MCF 10A (cell line): ENCODE results near the gene C16orf78. TPM values are rescaled to one million over a fixed set of nuclear protein-coding genes. Genes with fewer than 3 reads are reported as not detected.

ENCODE experiments used
- BruUV-seq: library from RNA; stranded (reverse); fragments of 400-500 nt; replicated peaks from 2 replicates; lab custom pipeline; 2021; lab: Mats Ljungman, UMichigan
- CTCF ChIA-PET: fragments of 300-600 bp; sonication (Branson Sonifier 250); formaldehyde crosslinking; extraction: SDS; loops from one replicate; lab custom pipeline; 2021; ENCODE audit warnings: antibody characterized with exemption, inconsistent platforms; lab: Yijun Ruan, JAX
- POLR2A ChIA-PET: fragments of 300-600, 350-650 bp; sonication (Branson Sonifier 250); formaldehyde crosslinking; extraction: SDS; loops from one replicate; lab custom pipeline; 2020; ENCODE audit warnings: antibody characterized with exemption, inconsistent platforms; lab: Yijun Ruan, JAX
- DNase-seq: peaks from one replicate; pipeline ENCODE4 v3.0.0-alpha.2; 2018; ENCODE audit not compliant: unreplicated experiment
- H3K27ac Mint-ChIP-seq: one replicate; pipeline ENCODE4 v1.8.0; 2022; ENCODE audit warnings: mild to moderate bottlenecking, low read depth, mixed read lengths; ENCODE audit not compliant: unreplicated experiment
- H3K27me3 Mint-ChIP-seq: one replicate; pipeline ENCODE4 v1.8.0; 2022; ENCODE audit warnings: mixed read lengths; ENCODE audit not compliant: insufficient read depth, unreplicated experiment
- H3K36me3 Mint-ChIP-seq: one replicate; pipeline ENCODE4 v1.8.0; 2022; ENCODE audit warnings: mild to moderate bottlenecking, moderate library complexity, mixed read lengths; ENCODE audit not compliant: insufficient read depth, unreplicated experiment
- H3K4me1 Mint-ChIP-seq: one replicate; pipeline ENCODE4 v1.8.0; 2022; ENCODE audit warnings: mixed read lengths; ENCODE audit not compliant: insufficient read depth, unreplicated experiment
- H3K4me3 Mint-ChIP-seq: one replicate; pipeline ENCODE4 v1.8.0; 2022; ENCODE audit warnings: mild to moderate bottlenecking, moderate library complexity, mixed read lengths; ENCODE audit not compliant: unreplicated experiment
- H3K9me3 Mint-ChIP-seq: one replicate; pipeline ENCODE4 v1.8.0; 2022; ENCODE audit warnings: mixed read lengths; ENCODE audit not compliant: unreplicated experiment
- intact Hi-C: fragments of 100-400 bp; cut with micrococcal nuclease; formaldehyde crosslinking; loops from 2 replicates; pipeline ENCODE4 v1.14.1; 2022
- total RNA-seq: library from RNA; stranded (reverse); gene quantifications from 2 replicates; pipeline ENCODE4 v1.2.3, GENCODE V29; 2022
- TF ChIP-seq, protein P1 (sequence below): fragments of 200-600 bp; IDR thresholded peaks from one replicate; pipeline ENCODE4 v1.8.0; 2022; ENCODE audit warnings: antibody characterized with exemption, mild to moderate bottlenecking; ENCODE audit not compliant: unreplicated experiment

The C16orf78 gene
- total RNA-seq, 1 experiment from 2014 or later: not detected

DNA sequence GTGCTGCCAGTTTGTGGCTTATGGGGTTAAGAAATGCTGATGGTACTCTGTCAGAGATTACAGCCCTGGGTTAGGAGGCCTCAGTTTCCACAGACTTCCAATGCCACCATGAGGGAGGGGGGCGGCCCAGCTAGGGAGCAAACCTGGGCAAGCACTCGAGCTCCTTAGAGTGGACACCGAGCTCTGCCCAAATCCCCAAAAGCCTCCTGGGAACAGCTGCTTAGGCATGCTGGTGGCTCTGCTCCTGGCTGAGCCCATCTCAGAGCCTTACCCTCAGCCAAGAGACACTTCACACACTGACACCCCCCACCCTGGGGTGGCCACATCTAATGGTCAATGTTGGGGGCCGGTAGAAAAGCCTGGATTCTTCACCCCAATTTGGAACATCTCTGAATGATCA is 66.1 kb downstream of the C16orf78 start:
- Mint-ChIP-seq H3K27me3 (peaks cover 75% of the 10 kb centered on the region), H3K27ac (no peak overlapping the region), H3K36me3 (no peaks in the 10 kb centered on the region), H3K9me3 (no peaks in the 10 kb centered on the region), H3K4me3 (no peak overlapping the region), H3K4me1 (no peaks in the 10 kb centered on the region)
- TF ChIP-seq, protein P1, sequence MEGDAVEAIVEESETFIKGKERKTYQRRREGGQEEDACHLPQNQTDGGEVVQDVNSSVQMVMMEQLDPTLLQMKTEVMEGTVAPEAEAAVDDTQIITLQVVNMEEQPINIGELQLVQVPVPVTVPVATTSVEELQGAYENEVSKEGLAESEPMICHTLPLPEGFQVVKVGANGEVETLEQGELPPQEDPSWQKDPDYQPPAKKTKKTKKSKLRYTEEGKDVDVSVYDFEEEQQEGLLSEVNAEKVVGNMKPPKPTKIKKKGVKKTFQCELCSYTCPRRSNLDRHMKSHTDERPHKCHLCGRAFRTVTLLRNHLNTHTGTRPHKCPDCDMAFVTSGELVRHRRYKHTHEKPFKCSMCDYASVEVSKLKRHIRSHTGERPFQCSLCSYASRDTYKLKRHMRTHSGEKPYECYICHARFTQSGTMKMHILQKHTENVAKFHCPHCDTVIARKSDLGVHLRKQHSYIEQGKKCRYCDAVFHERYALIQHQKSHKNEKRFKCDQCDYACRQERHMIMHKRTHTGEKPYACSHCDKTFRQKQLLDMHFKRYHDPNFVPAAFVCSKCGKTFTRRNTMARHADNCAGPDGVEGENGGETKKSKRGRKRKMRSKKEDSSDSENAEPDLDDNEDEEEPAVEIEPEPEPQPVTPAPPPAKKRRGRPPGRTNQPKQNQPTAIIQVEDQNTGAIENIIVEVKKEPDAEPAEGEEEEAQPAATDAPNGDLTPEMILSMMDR: no peak
- POLR2A ChIA-PET: no interaction called here
- no TSS peak for BruUV-seq
- intact Hi-C loops: no loop called here
- DNase-seq: no peak
- CTCF ChIA-PET: interaction anchor here (1.2 kb wide), 1 partner anchor 31 kb away, joined by 6 read pairs; no protein-coding TSS in a partner anchor

DNA sequence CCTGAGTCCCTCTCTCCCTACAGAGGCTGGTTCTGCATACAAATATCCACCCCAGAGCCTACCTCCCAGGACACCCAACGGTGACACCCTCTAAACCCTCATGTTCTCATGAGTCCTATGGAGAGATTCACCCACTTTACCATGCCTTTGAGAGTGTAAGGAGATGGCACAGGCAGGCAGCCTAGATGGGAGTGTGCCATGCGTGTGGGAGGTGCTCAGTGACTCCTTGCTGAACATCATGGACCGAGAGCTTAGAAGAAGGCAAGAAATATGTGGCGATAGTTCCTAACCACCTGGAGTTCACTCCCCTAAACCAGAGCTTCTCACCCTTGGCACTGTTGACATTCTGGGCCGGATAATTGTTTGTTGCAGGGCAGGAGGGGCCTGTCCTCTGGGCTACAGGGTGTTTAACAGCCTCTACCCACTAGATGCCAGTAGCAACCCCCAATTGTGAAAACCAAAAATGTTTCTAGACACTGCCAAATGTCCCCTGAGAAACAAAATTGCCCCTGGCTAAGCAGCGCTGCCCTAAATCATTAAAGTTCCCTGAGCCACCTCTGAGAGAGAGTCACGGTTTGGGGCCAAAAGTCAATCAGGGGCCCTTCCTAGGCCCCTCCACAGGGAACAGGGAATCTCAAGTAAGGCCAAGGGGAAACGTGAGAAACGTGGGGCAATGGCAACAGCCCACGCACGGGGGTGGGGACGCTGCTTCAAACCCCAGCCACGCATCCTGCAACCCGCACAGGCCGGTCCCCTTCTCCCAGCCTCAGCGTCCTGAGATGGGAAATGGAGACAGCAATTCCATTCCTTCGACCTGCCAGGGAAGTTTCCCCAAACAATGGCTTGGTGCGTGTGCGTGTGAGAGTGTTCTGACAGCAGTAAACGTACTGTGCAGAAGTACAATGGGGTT is 66.8 kb downstream of the C16orf78 start:
- no peak for DNase-seq
- Mint-ChIP-seq H3K27me3 (peaks cover 82% of the 10 kb centered on the region), H3K9me3 (no peaks in the 10 kb centered on the region), H3K36me3 (no peaks in the 10 kb centered on the region), H3K4me3 (no peak overlapping the region), H3K27ac (no peak overlapping the region), H3K4me1 (no peaks in the 10 kb centered on the region)
- BruUV-seq: no TSS peak
- intact Hi-C loops: no loop called here
- TF ChIP-seq, protein P1: no peak
- ChIA-PET CTCF (interaction anchor here (0.7 to 1.2 kb wide), 2 partner anchors 32 to 35 kb away, joined by 3 to 6 read pairs; no protein-coding TSS in a partner anchor), POLR2A (no interaction called here)

DNA sequence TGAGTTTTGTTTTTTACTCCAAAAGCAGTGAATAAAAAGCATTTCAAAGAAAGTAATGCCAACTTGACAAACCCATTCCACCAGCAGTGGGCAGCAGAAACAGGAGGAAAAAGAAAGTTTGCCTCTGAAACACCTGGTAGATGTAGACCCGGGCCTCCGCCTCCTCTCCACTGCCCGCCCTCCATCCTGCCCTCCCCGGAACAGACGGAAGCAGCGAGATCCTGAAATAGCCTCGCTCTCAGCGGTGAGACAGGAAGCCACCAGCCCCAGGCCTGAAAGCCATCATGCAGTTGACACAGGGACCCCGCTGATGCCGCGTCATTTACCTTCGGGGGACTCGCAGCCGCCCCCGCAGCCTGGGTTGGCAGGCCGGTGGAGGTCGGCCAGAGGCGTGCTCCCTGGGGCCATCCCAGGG is 67.8 kb downstream of the C16orf78 start:
- Mint-ChIP-seq H3K27ac (no peak overlapping the region), H3K4me1 (no peaks in the 10 kb centered on the region), H3K36me3 (no peaks in the 10 kb centered on the region), H3K27me3 (peaks cover 80% of the 10 kb centered on the region), H3K9me3 (no peaks in the 10 kb centered on the region), H3K4me3 (no peak overlapping the region)
- DNase-seq: no peak
- POLR2A ChIA-PET: no interaction called here
- TF ChIP-seq, protein P1: no peak
- CTCF ChIA-PET: interaction anchor here (0.7 kb wide), 1 partner anchor 34 kb away, joined by 3 read pairs; no protein-coding TSS in a partner anchor
- no TSS peak for BruUV-seq
- intact Hi-C loops: no loop called here

DNA sequence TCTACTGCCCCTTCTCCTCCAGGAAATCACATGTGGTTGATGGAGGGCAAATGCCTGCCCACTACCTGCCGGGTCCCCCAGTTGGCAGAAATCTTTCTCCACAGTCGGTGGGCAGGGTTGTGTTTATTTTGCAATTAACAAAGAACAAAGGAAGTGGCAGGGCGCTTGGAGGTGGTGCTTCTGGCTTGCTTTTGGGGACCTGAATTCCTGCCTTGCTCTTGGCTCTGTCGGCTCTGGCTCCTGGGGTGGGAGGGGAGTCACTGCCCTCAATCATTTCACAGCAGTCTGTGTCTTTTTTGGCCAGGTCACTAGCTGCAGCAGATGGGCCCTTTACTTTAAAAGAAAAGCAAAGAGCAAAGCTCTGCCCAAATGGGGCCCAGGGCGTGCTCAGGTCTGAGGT is 69.2 kb downstream of the C16orf78 start:
- DNase-seq: no peak
- BruUV-seq: no TSS peak
- H3K4me3 Mint-ChIP-seq: no peak overlapping the region
- no peaks in the 10 kb centered on the region for H3K9me3 Mint-ChIP-seq
- CTCF ChIA-PET: interaction anchor here (0.6 to 1.1 kb wide), 4 partner anchors 35 to 1864 kb away, joined by 3 read pairs; no protein-coding TSS in a partner anchor
- H3K4me1 Mint-ChIP-seq: no peaks in the 10 kb centered on the region
- H3K27me3 Mint-ChIP-seq: peaks cover 80% of the 10 kb centered on the region
- POLR2A ChIA-PET: interaction anchor here (0.5 kb wide), 1 partner anchor 10 kb away, joined by 3 read pairs; no protein-coding TSS in a partner anchor
- no peaks in the 10 kb centered on the region for H3K36me3 Mint-ChIP-seq
- intact Hi-C loops: no loop called here
- TF ChIP-seq, protein P1: no peak
- H3K27ac Mint-ChIP-seq: no peak overlapping the region
